Fibroblast of skin of right quadriceps (primary cell): Measurements from ENCODE around the gene FAHD2A.
"Not testable (repeated sequence)": the region's sequence is repeated elsewhere in the genome, so short reads cannot be mapped to it uniquely, and the experiment has no call there.

ENCODE experiments used
- DNase-seq: peaks from one replicate; pipeline ENCODE4 v3.0.0-alpha.2; 2013

FAHD2A gene

DNA sequence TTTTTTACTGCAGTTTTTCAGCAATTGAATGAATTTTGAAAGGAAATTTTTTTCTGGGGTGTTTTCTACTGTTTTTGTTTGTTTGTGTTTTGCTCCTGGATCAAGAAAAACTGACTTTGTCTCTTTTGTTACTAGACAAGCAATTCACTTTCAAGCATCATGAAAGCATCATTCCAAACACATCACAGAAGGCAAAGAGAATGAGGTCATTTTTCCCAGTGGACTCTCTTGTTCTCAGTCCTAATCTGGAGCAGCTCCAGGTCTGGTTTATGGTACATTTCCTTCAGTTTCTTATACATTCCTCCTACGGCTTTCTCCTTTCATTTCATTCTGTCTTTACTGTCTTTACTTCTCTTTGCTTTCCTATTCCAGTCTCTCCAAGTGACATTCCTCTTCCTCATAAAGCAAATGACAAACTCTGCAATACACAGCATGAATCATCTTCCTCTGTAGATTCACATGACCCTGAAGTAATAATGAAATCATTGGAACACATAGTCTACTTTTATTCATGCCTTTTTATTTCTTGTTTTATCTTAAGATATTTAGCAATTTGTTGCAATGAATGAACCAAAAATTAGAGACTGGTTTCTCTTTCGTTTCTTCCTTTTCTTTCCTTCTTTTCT is 40.1 kb downstream of the FAHD2A start:
- DNase-seq: not testable (repeated sequence)

DNA sequence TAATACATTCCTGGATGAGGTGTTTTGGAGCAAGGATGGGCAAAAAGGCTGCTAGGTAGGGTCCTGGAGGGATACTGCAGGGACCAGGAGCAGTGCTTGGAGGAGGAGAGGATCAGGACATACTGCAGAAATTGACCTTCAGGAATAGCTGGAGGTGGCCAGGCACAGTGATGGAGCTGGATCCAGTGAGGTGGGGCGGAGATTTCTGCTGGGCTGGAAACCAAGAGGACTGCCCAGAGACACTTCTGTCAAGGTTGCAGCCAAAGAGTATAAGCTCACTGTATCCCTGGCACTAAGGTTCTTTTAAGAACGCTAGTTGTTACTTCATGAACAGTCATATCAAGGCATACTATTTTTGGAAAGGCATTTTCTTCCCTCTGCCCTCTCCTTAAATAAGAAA is 42.8 kb downstream of the FAHD2A start:
- not testable (repeated sequence) for DNase-seq

DNA sequence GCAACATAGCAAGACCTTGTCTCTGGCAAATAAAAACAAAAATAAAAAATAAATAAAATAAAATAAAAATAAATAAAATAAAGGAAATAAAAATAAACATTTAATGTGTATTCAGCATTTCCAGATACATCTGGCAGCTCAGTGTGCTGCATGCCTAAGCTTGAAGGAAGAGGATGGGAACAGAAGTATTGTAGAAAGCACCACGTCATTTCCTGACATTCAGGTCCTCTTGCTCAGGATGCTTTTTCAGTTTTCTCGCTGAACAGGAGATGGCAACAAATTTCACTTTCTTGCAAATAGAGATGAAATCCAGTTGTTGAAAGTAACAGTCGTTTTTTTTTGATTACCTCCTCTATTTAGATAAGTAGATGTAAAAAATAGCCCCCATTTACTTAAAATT is 60.8 kb downstream of the FAHD2A start:
- not testable (repeated sequence) for DNase-seq
